ENCODE data around the gene RNF39.
"Not testable (repeated sequence)": the region's sequence is repeated elsewhere in the genome, so short reads cannot be mapped to it uniquely, and the experiment has no call there.

RNF39 gene, protein sequence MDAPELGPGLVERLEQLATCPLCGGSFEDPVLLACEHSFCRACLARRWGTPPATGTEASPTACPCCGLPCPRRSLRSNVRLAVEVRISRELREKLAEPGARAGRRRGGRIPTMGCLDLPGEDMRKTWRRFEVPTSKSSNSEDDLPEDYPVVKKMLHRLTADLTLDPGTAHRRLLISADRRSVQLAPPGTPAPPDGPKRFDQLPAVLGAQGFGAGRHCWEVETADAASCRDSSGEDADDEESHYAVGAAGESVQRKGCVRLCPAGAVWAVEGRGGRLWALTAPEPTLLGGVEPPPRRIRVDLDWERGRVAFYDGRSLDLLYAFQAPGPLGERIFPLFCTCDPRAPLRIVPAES

DNA sequence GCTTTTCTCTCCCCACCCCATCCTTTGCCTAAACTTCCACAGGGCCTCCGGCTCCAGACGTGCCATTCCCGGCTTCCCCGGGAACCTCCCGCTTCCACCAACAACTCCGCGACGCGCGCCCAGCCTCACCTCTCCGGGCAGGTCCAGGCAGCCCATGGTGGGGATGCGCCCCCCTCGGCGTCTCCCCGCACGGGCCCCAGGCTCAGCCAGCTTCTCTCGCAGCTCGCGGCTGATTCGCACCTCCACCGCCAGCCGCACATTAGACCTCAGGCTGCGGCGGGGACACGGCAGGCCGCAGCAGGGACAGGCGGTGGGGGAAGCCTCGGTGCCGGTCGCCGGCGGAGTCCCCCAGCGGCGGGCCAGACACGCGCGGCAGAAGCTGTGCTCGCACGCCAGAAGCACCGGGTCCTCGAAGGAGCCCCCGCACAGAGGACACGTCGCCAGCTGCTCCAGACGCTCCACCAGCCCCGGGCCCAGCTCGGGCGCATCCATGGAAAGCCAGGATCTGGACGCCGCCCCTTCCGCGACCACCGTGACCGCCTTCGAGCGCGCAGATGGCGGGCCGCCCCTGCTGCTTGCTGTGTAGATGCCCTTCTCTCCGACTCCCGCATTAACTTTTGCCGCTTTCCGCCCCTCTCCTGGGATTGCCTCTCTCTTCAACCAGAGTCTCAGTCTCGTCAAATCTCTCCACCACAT lies at the start of gene RNF39:
Gene RNF39 (minus strand): TSS at position 676 of the 696 bp plus-strand sequence. CDS start 184 bp downstream, at position 492.
- TF ChIP-seq, protein P1, sequence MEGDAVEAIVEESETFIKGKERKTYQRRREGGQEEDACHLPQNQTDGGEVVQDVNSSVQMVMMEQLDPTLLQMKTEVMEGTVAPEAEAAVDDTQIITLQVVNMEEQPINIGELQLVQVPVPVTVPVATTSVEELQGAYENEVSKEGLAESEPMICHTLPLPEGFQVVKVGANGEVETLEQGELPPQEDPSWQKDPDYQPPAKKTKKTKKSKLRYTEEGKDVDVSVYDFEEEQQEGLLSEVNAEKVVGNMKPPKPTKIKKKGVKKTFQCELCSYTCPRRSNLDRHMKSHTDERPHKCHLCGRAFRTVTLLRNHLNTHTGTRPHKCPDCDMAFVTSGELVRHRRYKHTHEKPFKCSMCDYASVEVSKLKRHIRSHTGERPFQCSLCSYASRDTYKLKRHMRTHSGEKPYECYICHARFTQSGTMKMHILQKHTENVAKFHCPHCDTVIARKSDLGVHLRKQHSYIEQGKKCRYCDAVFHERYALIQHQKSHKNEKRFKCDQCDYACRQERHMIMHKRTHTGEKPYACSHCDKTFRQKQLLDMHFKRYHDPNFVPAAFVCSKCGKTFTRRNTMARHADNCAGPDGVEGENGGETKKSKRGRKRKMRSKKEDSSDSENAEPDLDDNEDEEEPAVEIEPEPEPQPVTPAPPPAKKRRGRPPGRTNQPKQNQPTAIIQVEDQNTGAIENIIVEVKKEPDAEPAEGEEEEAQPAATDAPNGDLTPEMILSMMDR (IDR thresholded peaks at IDR 0.05; ENCODE audit: unreplicated experiment in 3 of 3) = no peak
- Mint-ChIP-seq H3K4me3 (peak within 1 kb of the TSS; percentile 76 to 79 (median 78)), H3K27ac (no peak within 1 kb of the TSS), H3K36me3 (ENCODE audit: low read depth) (peaks cover 22% of the 10 kb centered on the region), H3K9me3 (peaks cover 3% of the 10 kb centered on the region), H3K27me3 (ENCODE audit: low read depth) (peaks cover 98% of the 10 kb centered on the region), H3K4me1 (peaks cover 20% of the 10 kb centered on the region)

DNA sequence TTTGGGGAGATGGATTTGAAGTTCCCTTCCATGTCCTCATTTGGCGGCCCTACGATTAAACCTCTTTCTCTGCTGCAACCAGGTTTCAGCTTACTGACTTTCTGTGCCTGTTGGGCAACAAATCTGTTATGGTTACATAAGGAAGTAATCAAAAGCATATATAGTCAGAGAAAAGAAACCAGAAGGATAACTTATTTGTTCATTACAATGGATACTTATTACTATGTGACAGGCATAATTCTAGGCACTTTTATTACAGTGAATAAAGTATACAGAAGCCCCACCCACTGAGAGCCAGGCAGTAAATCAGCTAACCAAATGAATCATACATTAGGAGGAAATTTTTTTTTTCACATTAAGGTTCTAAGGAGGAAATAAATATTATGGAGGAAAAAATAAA lies 46.9 kb upstream of the RNF39 start:
- no peak overlapping the region for H3K4me3 Mint-ChIP-seq
- no peak overlapping the region for H3K27ac Mint-ChIP-seq
- TF ChIP-seq, protein P1 (IDR thresholded peaks at IDR 0.05; ENCODE audit: unreplicated experiment in 3 of 3) = no peak
- H3K27me3 Mint-ChIP-seq (ENCODE audit: low read depth) = peaks cover 59% of the 10 kb centered on the region
- peaks cover 5% of the 10 kb centered on the region for H3K4me1 Mint-ChIP-seq
- H3K9me3 Mint-ChIP-seq = no peaks in the 10 kb centered on the region
- H3K36me3 Mint-ChIP-seq (ENCODE audit: low read depth) = no peaks in the 10 kb centered on the region

DNA sequence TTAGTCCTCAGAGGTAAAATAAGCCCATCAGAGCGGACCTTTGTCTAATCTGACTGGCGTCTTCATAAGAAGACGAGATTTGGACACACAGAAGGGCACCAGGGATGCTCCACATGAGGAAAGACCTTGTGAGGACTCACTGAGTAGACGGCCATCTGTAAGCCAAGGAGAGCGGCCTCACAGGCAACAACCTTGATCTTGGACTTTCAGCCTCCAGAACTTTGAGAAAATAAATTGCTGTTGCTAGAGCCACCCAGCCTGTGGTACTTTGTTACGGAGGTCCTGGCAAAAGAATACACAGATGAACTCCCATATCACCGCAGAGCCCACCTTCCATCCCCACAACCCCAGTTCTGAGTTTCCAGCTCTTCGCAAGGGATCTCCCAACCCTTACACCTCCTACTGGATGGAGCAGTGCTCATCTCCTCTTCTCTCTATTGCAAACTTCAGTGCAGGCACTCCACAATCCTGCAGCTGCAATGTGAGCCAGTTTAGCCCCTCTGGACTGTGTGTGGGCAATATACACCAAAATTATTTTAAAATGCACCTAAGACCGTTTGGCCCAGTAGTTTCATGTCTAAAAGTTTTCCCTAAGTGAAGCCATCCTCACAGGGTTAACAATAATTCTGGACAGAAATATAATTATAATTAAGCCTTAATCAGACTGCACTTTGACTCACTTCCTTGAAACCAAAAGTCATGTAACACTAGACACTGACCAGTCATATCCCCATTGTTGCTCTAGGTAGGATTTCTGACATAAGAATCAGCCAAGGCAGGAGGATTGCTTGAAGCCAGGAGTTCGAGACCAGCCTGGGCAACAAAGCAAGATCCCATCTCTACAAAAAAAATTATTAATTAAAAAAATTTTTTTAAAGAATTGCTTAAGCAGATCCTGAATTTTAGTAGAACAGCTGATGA lies 46.1 kb upstream of the RNF39 start:
- TF ChIP-seq, protein P1 (IDR thresholded peaks at IDR 0.05; ENCODE audit: unreplicated experiment in 3 of 3) = no peak
- peaks cover 51% of the 10 kb centered on the region for H3K27me3 Mint-ChIP-seq (ENCODE audit: low read depth)
- H3K36me3 Mint-ChIP-seq (ENCODE audit: low read depth) = no peaks in the 10 kb centered on the region
- no peak overlapping the region for H3K4me3 Mint-ChIP-seq
- H3K27ac Mint-ChIP-seq = no peak overlapping the region
- no peaks in the 10 kb centered on the region for H3K9me3 Mint-ChIP-seq
- no peaks in the 10 kb centered on the region for H3K4me1 Mint-ChIP-seq

DNA sequence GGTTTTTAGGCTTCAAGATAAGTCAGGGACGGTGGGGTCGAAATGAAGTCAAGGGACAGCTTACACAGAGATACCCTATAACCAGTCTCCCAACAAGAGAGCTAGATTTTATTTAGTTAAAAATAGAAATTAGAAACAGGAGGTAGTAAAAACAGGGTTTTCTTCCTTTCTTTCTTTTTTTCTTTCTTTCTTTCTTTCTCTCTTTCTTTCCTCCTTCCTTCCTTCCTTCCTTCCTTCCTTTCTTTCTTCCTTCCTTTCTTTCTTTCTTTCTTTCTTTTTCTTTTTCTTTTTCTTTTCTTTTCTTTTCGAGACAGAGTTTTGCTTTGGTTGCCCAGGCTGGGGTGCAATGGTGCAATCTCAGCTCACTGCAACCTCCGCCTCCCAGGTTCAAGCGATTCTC lies 43.1 kb upstream of the RNF39 start:
- H3K4me3 Mint-ChIP-seq; H3K9me3 Mint-ChIP-seq; H3K27ac Mint-ChIP-seq; H3K36me3 Mint-ChIP-seq (ENCODE audit: low read depth); H3K4me1 Mint-ChIP-seq: not testable (repeated sequence)
- peaks cover 53% of the 10 kb centered on the region for H3K27me3 Mint-ChIP-seq (ENCODE audit: low read depth)

DNA sequence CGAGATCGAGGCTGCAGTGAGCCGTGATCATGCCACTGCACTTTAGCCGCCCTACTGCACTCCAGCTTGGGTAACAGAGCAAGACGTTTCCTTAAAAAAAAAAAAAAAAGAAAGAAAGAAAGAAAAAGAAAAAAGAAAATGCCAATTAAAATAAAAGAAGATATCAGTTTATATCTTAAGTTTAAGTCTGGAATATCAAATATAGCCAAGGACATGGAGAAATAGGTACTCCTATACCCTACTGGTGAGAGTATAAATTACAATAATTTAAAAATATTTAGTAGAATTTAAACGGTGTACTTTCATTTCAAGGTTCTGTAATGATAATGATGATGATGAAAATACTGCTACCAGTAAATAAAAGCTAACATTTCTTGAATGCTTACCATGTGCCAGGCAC lies 41.2 kb upstream of the RNF39 start:
- Mint-ChIP-seq H3K36me3 (ENCODE audit: low read depth) (no peaks in the 10 kb centered on the region), H3K27me3 (ENCODE audit: low read depth) (peaks cover 58% of the 10 kb centered on the region), H3K9me3 (no peaks in the 10 kb centered on the region), H3K27ac (no peak overlapping the region), H3K4me1 (no peaks in the 10 kb centered on the region), H3K4me3 (no peak overlapping the region)
- TF ChIP-seq, protein P1 (IDR thresholded peaks at IDR 0.05; ENCODE audit: unreplicated experiment in 3 of 3) = peak in 1 of 3 experiments; percentile 13

DNA sequence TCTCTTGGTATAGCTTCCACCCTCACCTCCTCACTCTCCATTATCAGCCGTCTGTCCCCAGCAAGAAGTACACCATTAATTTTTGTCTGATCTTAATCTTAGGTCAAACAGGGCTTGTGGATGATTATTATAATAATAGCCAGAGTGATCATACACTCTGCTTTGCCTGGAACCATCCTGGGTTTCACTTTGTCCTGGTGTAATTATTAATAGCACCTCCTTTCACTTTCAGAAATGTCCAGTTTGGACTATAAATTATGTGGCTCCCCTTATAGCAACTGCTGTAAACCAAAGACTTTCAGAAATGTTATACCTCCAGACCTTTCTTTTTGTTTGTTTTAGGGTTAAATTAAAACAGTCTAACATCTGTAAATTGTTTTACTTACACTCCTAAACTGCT lies 38.3 kb upstream of the RNF39 start:
- TF ChIP-seq, protein P1 (IDR thresholded peaks at IDR 0.05; ENCODE audit: unreplicated experiment in 3 of 3) = no peak
- H3K4me3 Mint-ChIP-seq = no peak overlapping the region
- no peaks in the 10 kb centered on the region for H3K36me3 Mint-ChIP-seq (ENCODE audit: low read depth)
- no peaks in the 10 kb centered on the region for H3K9me3 Mint-ChIP-seq
- H3K27me3 Mint-ChIP-seq (ENCODE audit: low read depth) = peaks cover 68% of the 10 kb centered on the region
- H3K4me1 Mint-ChIP-seq = no peaks in the 10 kb centered on the region
- H3K27ac Mint-ChIP-seq = no peak overlapping the region

Measured in nephron (organoid).